MM.1S (cell line): ENCODE measurements around the gene IQSEC1.

ENCODE experiments used
- DNase-seq: peaks from one replicate; pipeline ENCODE4 v3.0.0-alpha.2; 2015
- H2AFZ ChIP-seq: fragments of 300-600 bp; sonication (generic); 2 replicates; pipeline ENCODE4 v1.6.0; 2016; ENCODE audit warnings: antibody characterized with exemption, low read length
- H3F3A ChIP-seq: fragments of 300-600 bp; sonication (generic); 2 replicates; pipeline ENCODE4 v1.6.1; 2016; ENCODE audit warnings: mild to moderate bottlenecking, antibody characterized with exemption, low read length, moderate library complexity, mixed read lengths; ENCODE audit not compliant: insufficient read depth
- H3K27ac ChIP-seq: fragments of 300-600 bp; sonication (generic); 2 replicates; pipeline ENCODE4 v1.5.1; 2016; ENCODE audit warnings: mild to moderate bottlenecking, low read length
- H3K27me3 ChIP-seq: fragments of 300-600 bp; sonication (generic); replicated peaks from 2 replicates; pipeline ENCODE4 v1.6.0; 2016; ENCODE audit warnings: low read length; ENCODE audit not compliant: insufficient read depth
- H3K36me3 ChIP-seq: fragments of 300-600 bp; sonication (generic); replicated peaks from 2 replicates; pipeline ENCODE4 v1.6.1; 2016; ENCODE audit warnings: mild to moderate bottlenecking, low read length, mixed read lengths; ENCODE audit not compliant: insufficient read depth
- H3K4me1 ChIP-seq: fragments of 300-600 bp; sonication (generic); 2 replicates; pipeline ENCODE4 v1.6.1; 2016; ENCODE audit warnings: low read length, mixed read lengths
- H3K4me2 ChIP-seq: fragments of 300-600 bp; sonication (generic); 2 replicates; pipeline ENCODE4 v1.6.0; 2016; ENCODE audit warnings: low read depth, low read length
- H3K4me3 ChIP-seq: fragments of 300-600 bp; sonication (generic); 2 replicates; pipeline ENCODE4 v1.5.1; 2016; ENCODE audit warnings: low read length, mixed read lengths
- H3K79me2 ChIP-seq: fragments of 300-600 bp; sonication (generic); 2 replicates; pipeline ENCODE4 v1.6.1; 2016; ENCODE audit warnings: mixed run types, low read length, mixed read lengths
- H3K9ac ChIP-seq: fragments of 300-600 bp; sonication (generic); 2 replicates; pipeline ENCODE4 v1.6.1; 2016; ENCODE audit warnings: low read length, mixed read lengths
- H3K9me2 ChIP-seq: fragments of 300-600 bp; sonication (generic); replicated peaks from 2 replicates; pipeline ENCODE4 v1.6.1; 2016; ENCODE audit warnings: mild to moderate bottlenecking, low read length, mixed read lengths; ENCODE audit not compliant: insufficient read depth
- H3K9me3 ChIP-seq: fragments of 300-600 bp; sonication (generic); replicated peaks from 2 replicates; pipeline ENCODE4 v1.6.1; 2016; ENCODE audit warnings: mild to moderate bottlenecking, low read length, mixed read lengths; ENCODE audit not compliant: insufficient read depth
- H4K20me1 ChIP-seq: fragments of 300-600 bp; sonication (generic); 2 replicates; pipeline ENCODE4 v1.6.1; 2016; ENCODE audit warnings: mild to moderate bottlenecking, low read length, moderate library complexity, mixed read lengths; ENCODE audit not compliant: insufficient read depth
- EZH2 ChIP-seq: fragments of 300-600 bp; sonication (generic); optimal IDR thresholded peaks from 2 replicates; pipeline ENCODE3; 2017; ENCODE audit warnings: low read depth, mild to moderate bottlenecking, antibody characterized with exemption, low read length, mixed read lengths
- EZH2phosphoT487 ChIP-seq: fragments of 300-600 bp; sonication (generic); IDR thresholded peaks from 2 replicates; pipeline ENCODE4 v1.6.1; 2018; ENCODE audit warnings: antibody characterized with exemption, low read length
- TF ChIP-seq, protein P1 (sequence below): fragments of 300-600 bp; sonication (generic); IDR thresholded peaks from 2 replicates; pipeline ENCODE4 v1.5.1; 2016; ENCODE audit warnings: antibody characterized with exemption, low read length, mixed read lengths

The IQSEC1 gene

GRCh38 chr3:13071695-13072094 lies 1.5 kb downstream of the IQSEC1 start:
- Histone ChIP-seq H3K36me3 (no peaks in the 10 kb centered on the region), H3K27me3 (0 out of 2 replicates have a peak, but pooled peaks cover 11% of the 10 kb centered on the region), H3K4me3 (peak overlapping the region; percentile 6; the same call in 1 of the 2 replicates), H3K4me1 (peaks cover 39% of the 10 kb centered on the region), H3F3A (peaks cover 9% of the 10 kb centered on the region), H3K27ac (peak overlapping the region; percentile 78), H4K20me1 (no peaks in the 10 kb centered on the region), H3K9me2 (no peaks in the 10 kb centered on the region), H3K9me3 (no peaks in the 10 kb centered on the region), H3K79me2 (peaks cover 18% of the 10 kb centered on the region), H2AFZ (peak overlapping the region; percentile 26; the same call in 1 of the 2 replicates), H3K4me2 (peak overlapping the region; percentile 92), H3K9ac (peak overlapping the region; percentile 53; the same call in 1 of the 2 replicates)
- no peak for DNase-seq
- TF ChIP-seq EZH2phosphoT487 (no peak), EZH2 (no peak)
- TF ChIP-seq, protein P1, sequence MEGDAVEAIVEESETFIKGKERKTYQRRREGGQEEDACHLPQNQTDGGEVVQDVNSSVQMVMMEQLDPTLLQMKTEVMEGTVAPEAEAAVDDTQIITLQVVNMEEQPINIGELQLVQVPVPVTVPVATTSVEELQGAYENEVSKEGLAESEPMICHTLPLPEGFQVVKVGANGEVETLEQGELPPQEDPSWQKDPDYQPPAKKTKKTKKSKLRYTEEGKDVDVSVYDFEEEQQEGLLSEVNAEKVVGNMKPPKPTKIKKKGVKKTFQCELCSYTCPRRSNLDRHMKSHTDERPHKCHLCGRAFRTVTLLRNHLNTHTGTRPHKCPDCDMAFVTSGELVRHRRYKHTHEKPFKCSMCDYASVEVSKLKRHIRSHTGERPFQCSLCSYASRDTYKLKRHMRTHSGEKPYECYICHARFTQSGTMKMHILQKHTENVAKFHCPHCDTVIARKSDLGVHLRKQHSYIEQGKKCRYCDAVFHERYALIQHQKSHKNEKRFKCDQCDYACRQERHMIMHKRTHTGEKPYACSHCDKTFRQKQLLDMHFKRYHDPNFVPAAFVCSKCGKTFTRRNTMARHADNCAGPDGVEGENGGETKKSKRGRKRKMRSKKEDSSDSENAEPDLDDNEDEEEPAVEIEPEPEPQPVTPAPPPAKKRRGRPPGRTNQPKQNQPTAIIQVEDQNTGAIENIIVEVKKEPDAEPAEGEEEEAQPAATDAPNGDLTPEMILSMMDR: no peak

DNA sequence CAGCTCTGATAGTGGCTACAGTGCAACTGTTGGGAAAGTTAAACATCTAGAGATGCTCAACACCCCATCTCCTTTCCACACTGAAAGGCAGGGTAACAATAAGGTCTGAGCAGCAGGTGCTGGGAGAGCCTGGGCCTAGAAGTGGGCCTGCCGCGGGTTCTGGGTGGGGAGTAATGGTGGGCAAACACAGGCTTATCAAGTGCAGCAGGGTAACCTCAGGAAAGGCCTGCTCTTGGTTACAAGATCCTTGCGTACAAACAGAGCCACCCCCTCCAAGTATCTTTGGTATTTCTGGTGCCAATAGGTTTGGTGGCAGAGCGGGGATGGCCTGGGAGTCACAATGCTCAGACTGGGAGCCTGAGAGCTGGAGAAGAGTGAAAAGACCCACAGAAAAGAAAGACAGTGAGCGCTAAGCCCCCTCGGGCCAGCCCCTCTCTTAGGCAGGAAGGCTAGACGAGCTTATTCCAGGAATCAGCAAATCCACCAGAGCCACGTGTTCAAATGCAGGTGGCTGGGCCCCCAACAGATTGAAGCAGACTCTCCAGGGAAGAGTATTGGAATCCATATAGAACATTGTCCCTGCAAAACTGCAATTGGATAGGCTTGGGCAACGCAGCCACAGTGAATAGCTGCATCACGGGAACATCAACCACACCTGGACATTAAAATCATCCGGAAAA lies 2.7 kb downstream of the IQSEC1 start:
- H3K9ac ChIP-seq: no peak overlapping the region
- H3K79me2 ChIP-seq: peaks cover 18% of the 10 kb centered on the region

DNA sequence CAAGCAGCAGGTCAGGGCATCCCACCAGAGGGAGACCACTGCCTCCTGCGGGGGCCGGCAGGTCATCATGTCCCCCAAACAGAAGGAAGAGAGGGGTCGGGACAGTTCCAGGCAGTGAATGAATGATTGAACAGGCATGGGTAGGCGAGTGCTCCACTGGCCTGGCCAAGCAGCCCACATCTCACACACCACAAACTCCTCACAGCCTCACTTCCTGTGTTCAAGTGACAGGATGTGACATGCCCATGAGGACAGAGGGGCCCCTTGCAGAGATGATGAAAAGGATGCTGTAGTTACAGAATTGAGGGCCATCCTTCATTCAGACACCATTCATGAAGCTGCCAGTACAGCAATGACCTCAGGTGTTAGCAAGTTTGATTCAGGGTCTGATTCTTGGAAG lies 3.7 kb downstream of the IQSEC1 start:
- Histone ChIP-seq H3K9me2 (no peaks in the 10 kb centered on the region), H3K4me1 (peaks cover 39% of the 10 kb centered on the region), H3K4me3 (no peak overlapping the region), H3K9ac (no peak overlapping the region), H4K20me1 (no peaks in the 10 kb centered on the region), H3K9me3 (no peaks in the 10 kb centered on the region), H2AFZ (no peak overlapping the region; the same call in 1 of the 2 replicates), H3K4me2 (peak overlapping the region; percentile 37; the same call in 1 of the 2 replicates), H3K36me3 (no peaks in the 10 kb centered on the region), H3K27me3 (0 out of 2 replicates have a peak, but pooled peaks cover 6% of the 10 kb centered on the region), H3F3A (peaks cover 9% of the 10 kb centered on the region), H3K27ac (peak overlapping the region; percentile 22; the same call in 1 of the 2 replicates), H3K79me2 (peaks cover 18% of the 10 kb centered on the region)
- TF ChIP-seq, protein P1: no peak
- no peak for TF ChIP-seq EZH2phosphoT487
- TF ChIP-seq EZH2: no peak
- peak; percentile 51 for DNase-seq

More for the DNA sequence above, 2.7 kb downstream of the IQSEC1 start:
- no peak for DNase-seq
- Histone ChIP-seq H3K4me1 (peaks cover 39% of the 10 kb centered on the region), H4K20me1 (no peaks in the 10 kb centered on the region), H3K9me2 (no peaks in the 10 kb centered on the region), H2AFZ (no peak overlapping the region), H3K4me3 (no peak overlapping the region), H3K9me3 (no peaks in the 10 kb centered on the region), H3K36me3 (no peaks in the 10 kb centered on the region), H3K4me2 (no peak overlapping the region), H3F3A (peaks cover 9% of the 10 kb centered on the region), H3K27ac (no peak overlapping the region), H3K27me3 (0 out of 2 replicates have a peak, but pooled peaks cover 11% of the 10 kb centered on the region)
- TF ChIP-seq EZH2phosphoT487 (no peak), EZH2 (no peak)
- TF ChIP-seq, protein P1: no peak
